HG03039 (cell line): ENCODE results near the gene EMSY.
"Not testable (repeated sequence)": the region's sequence is repeated elsewhere in the genome, so short reads cannot be mapped to it uniquely, and the experiment has no call there.

Experiments
- ATAC-seq: cut with Tn5 transposase; IDR thresholded peaks from one replicate; pipeline ENCODE4 v1.9.1; 2021; ENCODE audit warnings: mild to moderate bottlenecking, moderate library complexity; ENCODE audit not compliant: unreplicated experiment

Gene EMSY

GRCh38 chr11:76562541-76562940, 117.7 kb downstream of the EMSY start:
- no peak for ATAC-seq

- no peak for ATAC-seq
Observed at GRCh38 chr11:76564364-76564763, 119.5 kb downstream of the EMSY start.

- ATAC-seq, result no peak
Observed at GRCh38 chr11:76566811-76567210, 122.0 kb downstream of the EMSY start.

- no peak for ATAC-seq
Observed at GRCh38 chr11:76567261-76567660, 122.4 kb downstream of the EMSY start.

- no peak for ATAC-seq
Observed at GRCh38 chr11:76568139-76568538, 123.3 kb downstream of the EMSY start.

GRCh38 chr11:76568621-76569020, 123.8 kb downstream of the EMSY start:
- ATAC-seq, result no peak

GRCh38 chr11:76572181-76572875, 127.5 kb downstream of the EMSY start:
- not testable (repeated sequence) for ATAC-seq

- no peak for ATAC-seq
Observed at GRCh38 chr11:76574406-76574805, 129.6 kb downstream of the EMSY start.

- no peak for ATAC-seq
Observed at GRCh38 chr11:76574879-76575278, 130.1 kb downstream of the EMSY start.

GRCh38 chr11:76577226-76577920, 132.6 kb downstream of the EMSY start:
- no peak for ATAC-seq

GRCh38 chr11:76577921-76578653, 133.3 kb downstream of the EMSY start:
- no peak for ATAC-seq

- no peak for ATAC-seq
Observed at GRCh38 chr11:76578654-76579055, 133.8 kb downstream of the EMSY start.

- ATAC-seq, result no peak
Observed at GRCh38 chr11:76579056-76579751, 134.4 kb downstream of the EMSY start.

- ATAC-seq, result no peak
Observed at GRCh38 chr11:76579752-76580151, 134.9 kb downstream of the EMSY start.

GRCh38 chr11:76582471-76582870, 137.7 kb downstream of the EMSY start:
- not testable (repeated sequence) for ATAC-seq

- no peak for ATAC-seq
Observed at GRCh38 chr11:76587820-76588454, 143.1 kb downstream of the EMSY start.

GRCh38 chr11:76588455-76589325, 143.9 kb downstream of the EMSY start:
- no peak for ATAC-seq

- no peak for ATAC-seq
Observed at GRCh38 chr11:76589477-76589876, 144.7 kb downstream of the EMSY start.

- ATAC-seq, result no peak
Observed at GRCh38 chr11:76589964-76590950, 145.4 kb downstream of the EMSY start.
